Keratinocyte (primary cell): ENCODE measurements around the gene SZRD1. TPM values are rescaled to one million over a fixed set of nuclear protein-coding genes. Genes with fewer than 3 reads are reported as not detected.
A peak's percentile ranks its signal among the peaks of the same experiment; 100 is the strongest.

ENCODE experiments used
- DNase-seq: peaks from one replicate; pipeline ENCODE4 v3.0.0-alpha.2; 2011; ENCODE audit warnings: low read depth, missing footprints, low spot score
- FAIRE-seq: peaks from 2 replicates; lab custom pipeline; 2011; peaks lifted over from hg19 to GRCh38; lab: Jason Lieb, UNC
- H2AFZ ChIP-seq: 2 replicates; pipeline ENCODE4 v1.6.0; 2012; ENCODE audit warnings: low read length, control low read depth, inconsistent platforms; ENCODE audit not compliant: control insufficient read depth
- H3K27ac ChIP-seq: 2 replicates; pipeline ENCODE4 v1.5.1; 2011; ENCODE audit warnings: low read length; ENCODE audit not compliant: control insufficient read depth, insufficient read depth
- H3K27me3 ChIP-seq: 3 replicates; pipeline ENCODE4 v1.6.0; 2011; ENCODE audit warnings: low read length; ENCODE audit not compliant: control insufficient read depth, insufficient read depth; ENCODE audit errors: extremely low read depth
- H3K36me3 ChIP-seq, 2 experiments: 2 replicates in 1 of 2; 3 replicates in 1 of 2; pipeline ENCODE4 v1.5.1; 2011; ENCODE audit warnings: low read length in 2 of 2, mild to moderate bottlenecking in 1 of 2; ENCODE audit not compliant: control insufficient read depth in 2 of 2, insufficient read depth in 2 of 2; ENCODE audit errors: extremely low read depth in 1 of 2
- H3K4me1 ChIP-seq: 3 replicates; pipeline ENCODE4 v1.5.1; 2011; ENCODE audit warnings: low read length; ENCODE audit not compliant: control insufficient read depth, insufficient read depth; ENCODE audit errors: extremely low read depth
- H3K4me2 ChIP-seq: 3 replicates; pipeline ENCODE4 v1.6.0; 2011; ENCODE audit warnings: low read depth, low read length; ENCODE audit not compliant: control insufficient read depth, insufficient read depth; ENCODE audit errors: extremely low read depth
- H3K4me3 ChIP-seq, 3 experiments: fragments of 200-600 bp in 1 of 3; sonication (generic) in 1 of 3; 2 replicates in 2 of 3; 3 replicates in 1 of 3; pipeline ENCODE4 v1.5.1; 2011 to 2016; ENCODE audit warnings: low read length in 3 of 3, mild to moderate bottlenecking in 3 of 3, control low read depth in 2 of 3, inconsistent platforms in 1 of 3, low read depth in 1 of 3, mixed read lengths in 1 of 3, mixed run types in 1 of 3, moderate library complexity in 1 of 3; ENCODE audit not compliant: control insufficient read depth in 2 of 3, insufficient read depth in 2 of 3; ENCODE audit errors: extremely low read depth in 1 of 3
- H3K79me2 ChIP-seq: 2 replicates; pipeline ENCODE4 v1.6.0; 2012; ENCODE audit warnings: low read length; ENCODE audit not compliant: control insufficient read depth, insufficient read depth
- H3K9ac ChIP-seq: 3 replicates; pipeline ENCODE4 v1.6.0; 2011; ENCODE audit warnings: low read length; ENCODE audit not compliant: control insufficient read depth, insufficient read depth; ENCODE audit errors: extremely low read depth
- H3K9me1 ChIP-seq: 3 replicates; pipeline ENCODE4 v1.6.0; 2011; ENCODE audit warnings: low read length; ENCODE audit not compliant: control insufficient read depth, insufficient read depth; ENCODE audit errors: extremely low read depth
- H3K9me3 ChIP-seq: 2 replicates; pipeline ENCODE4 v1.5.1; 2012; ENCODE audit warnings: low read depth, low read length; ENCODE audit not compliant: control insufficient read depth
- H4K20me1 ChIP-seq: 3 replicates; pipeline ENCODE4 v1.6.0; 2011; ENCODE audit warnings: low read length; ENCODE audit not compliant: control insufficient read depth, insufficient read depth; ENCODE audit errors: extremely low read depth
- CTCF ChIP-seq, 3 experiments: IDR thresholded peaks in 1 of 3; conservative IDR thresholded peaks in 1 of 3; optimal IDR thresholded peaks in 1 of 3; 2 replicates in 2 of 3; 3 replicates in 1 of 3; pipeline versions ENCODE3 to v1.5.1; 2011; ENCODE audit warnings: low read length in 3 of 3, mild to moderate bottlenecking in 3 of 3, moderate library complexity in 2 of 3, control low read depth in 1 of 3, inconsistent platforms in 1 of 3; ENCODE audit not compliant: insufficient read depth in 2 of 3; ENCODE audit errors: extremely low read depth in 1 of 3
- EZH2 ChIP-seq: IDR thresholded peaks from one replicate; pipeline ENCODE4 v1.6.1; 2012; ENCODE audit warnings: inconsistent platforms, mild to moderate bottlenecking, low read length, moderate library complexity
- dilution Hi-C: fragments of 300-500 bp; cut with MboI; formaldehyde crosslinking; loops from one replicate; pipeline ENCODE4 v1.7.0; 2020; ENCODE audit warnings: low sequenced_read_pairs; ENCODE audit not compliant: extremely low pct_ligation_motif_present
- polyA plus RNA-seq, 5 experiments: library from polyadenylated mRNA; depleted of rRNA in 3 of 5; stranded (reverse) in 3 of 5; stranded (forward) in 1 of 5; unstranded in 1 of 5; fragments of >200 nt; gene quantifications; 1 replicate in 1 of 5; 2 replicates in 3 of 5; 3 replicates in 1 of 5; pipeline versions ENCODE4 v1.2.1 to v1.2.3, GENCODE V29; 2011 to 2012; ENCODE audit warnings: missing spikeins in 2 of 5, low read depth in 1 of 5, low replicate concordance in 1 of 5

The SZRD1 gene
- polyA plus RNA-seq, 1 donor (not counting 4 experiments of a cell fraction or from before 2014, with no cell fraction given): 68.7 TPM

DNA sequence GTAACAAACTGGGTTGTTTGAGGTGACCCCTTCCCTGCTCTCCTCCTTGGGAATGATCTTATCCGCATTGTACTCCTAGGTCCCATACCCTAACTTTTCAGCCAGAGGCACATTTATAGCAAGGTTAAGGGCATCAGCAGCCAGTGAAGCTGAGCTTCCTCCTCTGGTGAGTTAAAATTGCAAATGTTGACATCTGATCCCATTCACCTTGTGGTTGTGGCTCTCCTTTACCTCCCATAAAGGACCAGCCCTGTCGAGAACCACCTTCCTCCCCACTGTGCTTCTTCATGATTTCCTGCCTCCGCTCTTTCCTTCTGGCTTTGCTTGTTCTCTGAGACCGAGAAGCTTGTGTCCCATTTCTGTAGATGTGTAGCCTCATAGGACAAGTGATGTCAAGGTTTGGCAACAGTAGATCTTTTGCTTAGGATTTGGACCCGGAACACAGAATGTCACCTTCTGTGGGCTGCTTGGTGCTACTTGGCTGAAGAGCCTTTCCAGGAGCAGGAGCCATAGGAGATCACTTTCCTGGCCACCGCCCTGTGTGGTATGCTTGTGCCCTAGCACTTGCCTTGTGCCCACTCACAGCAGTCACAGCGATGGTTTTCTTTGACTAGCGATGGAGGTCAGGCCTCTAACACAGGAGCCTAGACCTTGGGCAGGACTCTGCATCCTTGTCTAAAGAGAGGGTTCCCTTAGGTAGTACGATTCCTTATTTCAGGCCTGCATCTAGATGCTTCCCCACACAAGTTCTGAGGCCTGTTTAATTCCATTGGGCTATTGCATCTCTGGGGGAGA lies 18.8 kb downstream of the SZRD1 start:
- no peak overlapping the region for H2AFZ ChIP-seq
- no peak overlapping the region for H3K4me3 ChIP-seq
- peaks cover 94% of the 10 kb centered on the region for H3K79me2 ChIP-seq
- H3K27me3 ChIP-seq: no peaks in the 10 kb centered on the region
- TF ChIP-seq EZH2: no peak
- TF ChIP-seq CTCF (optimal IDR thresholded peaks at IDR 0.05 in 1 of 3, IDR thresholded peaks at IDR 0.05 in 1 of 3, conservative IDR thresholded peaks at IDR 0.05 in 1 of 3; ENCODE audit: extremely low read depth in 1 of 3, insufficient read depth in 2 of 3, low read length in 3 of 3): no peak
- H3K4me1 ChIP-seq: peaks cover 29% of the 10 kb centered on the region
- DNase-seq: no peak
- no peak for FAIRE-seq
- H3K36me3 ChIP-seq: peaks cover 0 to 6% of the 10 kb centered on the region in 2 experiments
- no peak overlapping the region for H3K9ac ChIP-seq
- no peaks in the 10 kb centered on the region for H3K9me3 ChIP-seq
- H3K4me2 ChIP-seq: peak overlapping the region; percentile 88
- H3K9me1 ChIP-seq: peaks cover 10% of the 10 kb centered on the region
- H3K27ac ChIP-seq: no peak overlapping the region
- dilution Hi-C loops: no loop called here
- peaks cover 44% of the 10 kb centered on the region for H4K20me1 ChIP-seq

- peaks cover 12% of the 10 kb centered on the region for H3K9me1 ChIP-seq
- FAIRE-seq (peak; percentile 87), DNase-seq (no peak)
- peaks cover 51% of the 10 kb centered on the region for H4K20me1 ChIP-seq
- peaks cover 94% of the 10 kb centered on the region for H3K79me2 ChIP-seq
- H3K27me3 ChIP-seq: no peaks in the 10 kb centered on the region
- peak overlapping the region; percentile 88 for H3K4me2 ChIP-seq
- peak overlapping the region in 2 of 3 experiments; percentile 37 to 49 for H3K4me3 ChIP-seq
- H3K4me1 ChIP-seq: peaks cover 33% of the 10 kb centered on the region
- TF ChIP-seq CTCF (optimal IDR thresholded peaks at IDR 0.05 in 1 of 3, IDR thresholded peaks at IDR 0.05 in 1 of 3, conservative IDR thresholded peaks at IDR 0.05 in 1 of 3; ENCODE audit: extremely low read depth in 1 of 3, insufficient read depth in 2 of 3, low read length in 3 of 3): no peak
- TF ChIP-seq EZH2: no peak
- dilution Hi-C loops: no loop called here
- no peak overlapping the region for H3K9ac ChIP-seq
- peak overlapping the region; percentile 22 for H3K27ac ChIP-seq
- no peaks in the 10 kb centered on the region for H3K9me3 ChIP-seq
- H2AFZ ChIP-seq: no peak overlapping the region
- peaks cover 0 to 6% of the 10 kb centered on the region in 2 experiments for H3K36me3 ChIP-seq
Observed at GRCh38 chr1:16386454-16387113, 19.5 kb downstream of the SZRD1 start.
